K562 (cell line): Measurements from ENCODE around the gene CEBPA. TPM values are rescaled to one million over a fixed set of nuclear protein-coding genes. Genes with fewer than 3 reads are reported as not detected.

Experiments used
- ATAC-seq: fragments of 200-7000 bp; cut with Tn5 transposase; 3 replicates; pipeline ENCODE4 v1.9.1; 2020; ENCODE audit warnings: moderate library complexity
- BruUV-seq: library from RNA; stranded (reverse); fragments of 400-500 nt; replicated peaks from 2 replicates; lab custom pipeline; 2021; lab: Mats Ljungman, UMichigan
- CTCF ChIA-PET: fragments of 300-600 bp; formaldehyde crosslinking; extraction: SDS; loops from one replicate; lab custom pipeline; 2021; ENCODE audit warnings: low intra/inter-chr PET ratio; lab: Yijun Ruan, JAX
- POLR2A ChIA-PET: fragments of 300-600, 350-650 bp; sonication (Branson Sonifier 250); formaldehyde crosslinking; extraction: SDS; loops from one replicate; lab custom pipeline; 2021; ENCODE audit warnings: antibody characterized with exemption, inconsistent platforms; lab: Yijun Ruan, JAX
- DNase-seq, 4 experiments: peaks; one replicate each; pipeline versions ENCODE4 v3.0.0 to v3.0.0-alpha.2; 2011 to 2018; ENCODE audit warnings: low spot score in 3 of 4, mixed read lengths in 3 of 4; ENCODE audit errors: extremely low read depth in 1 of 4
- FAIRE-seq: peaks from 2 replicates; lab custom pipeline; 2011; peaks lifted over from hg19 to GRCh38; lab: Jason Lieb, UNC
- H2AFZ ChIP-seq: 2 replicates; pipeline ENCODE4 v1.6.0; 2011; ENCODE audit warnings: low read depth, low read length, control low read depth, inconsistent platforms
- H3K27ac ChIP-seq: fragments of 200-600 bp; 3 replicates; pipeline ENCODE4 v1.8.0; 2011; ENCODE audit warnings: low read depth, mild to moderate bottlenecking, control low read depth, inconsistent platforms, low read length, moderate library complexity, mixed read lengths; ENCODE audit errors: extremely low read depth
- H3K27me3 ChIP-seq, 2 experiments: fragments of 300-600 bp in 1 of 2; 2 replicates in 1 of 2; 3 replicates in 1 of 2; pipeline versions ENCODE4 v1.6.0 to v1.8.0; 2011; ENCODE audit warnings: inconsistent platforms in 2 of 2, low read length in 2 of 2, mild to moderate bottlenecking in 1 of 2, mixed read lengths in 1 of 2, moderate library complexity in 1 of 2; ENCODE audit not compliant: control insufficient read depth in 2 of 2, insufficient read depth in 2 of 2
- H3K36me3 ChIP-seq: fragments of 300-600 bp; 3 replicates; pipeline ENCODE4 v1.8.0; 2011; ENCODE audit warnings: mild to moderate bottlenecking, low read length, inconsistent platforms; ENCODE audit not compliant: control insufficient read depth, insufficient read depth
- H3K4me1 ChIP-seq, 2 experiments: fragments of 200-600 bp in 1 of 2; replicated peaks in 1 of 2; 2 replicates in 1 of 2; 3 replicates in 1 of 2; pipeline versions ENCODE4 v1.5.1 to v1.8.0; 2011; ENCODE audit warnings: inconsistent platforms in 2 of 2, low read length in 2 of 2, mild to moderate bottlenecking in 1 of 2, mixed read lengths in 1 of 2, moderate library complexity in 1 of 2; ENCODE audit not compliant: control insufficient read depth in 2 of 2, insufficient read depth in 2 of 2
- H3K4me2 ChIP-seq: 2 replicates; pipeline ENCODE4 v1.6.1; 2011; ENCODE audit warnings: low read length, control low read depth, inconsistent platforms, mixed read lengths; ENCODE audit not compliant: insufficient read depth
- H3K4me3 ChIP-seq: fragments of 200-600 bp; sonication (generic), shearing (Covaris generic); 2 replicates; pipeline ENCODE4 v1.5.1; 2016; ENCODE audit warnings: control low read depth, inconsistent platforms
- H3K79me2 ChIP-seq: fragments of 200-600 bp; 3 replicates; pipeline ENCODE4 v1.8.0; 2011; ENCODE audit warnings: low read length, inconsistent platforms; ENCODE audit not compliant: control insufficient read depth, insufficient read depth
- H3K9ac ChIP-seq, 2 experiments: 2 replicates each; pipeline versions ENCODE4 v1.6.0 to v1.6.1; 2011; ENCODE audit warnings: low read depth in 2 of 2, low read length in 2 of 2, control low read depth in 1 of 2, inconsistent platforms in 1 of 2, mild to moderate bottlenecking in 1 of 2, mixed read lengths in 1 of 2; ENCODE audit not compliant: insufficient read depth in 1 of 2
- H3K9me1 ChIP-seq: one replicate; pipeline ENCODE4 v1.6.0; 2011; ENCODE audit warnings: inconsistent platforms, mild to moderate bottlenecking, low read length, moderate library complexity; ENCODE audit not compliant: control insufficient read depth, insufficient read depth
- H3K9me3 ChIP-seq: replicated peaks from 2 replicates; pipeline ENCODE4 v1.5.1; 2011; ENCODE audit warnings: low read depth, low read length, inconsistent platforms; ENCODE audit not compliant: control insufficient read depth, insufficient read depth
- H4K20me1 ChIP-seq: replicated peaks from 2 replicates; pipeline ENCODE4 v1.6.1; 2011; ENCODE audit warnings: low read length, inconsistent platforms, mixed read lengths; ENCODE audit not compliant: control insufficient read depth, insufficient read depth
- ATF1 ChIP-seq, 2 experiments: fragments of 450-650 bp in 1 of 2; IDR thresholded peaks; 2 replicates each; pipeline ENCODE4 v1.6.1; 2016; ENCODE audit warnings: missing compliant biosample characterization in 1 of 2, missing genetic modification characterization in 1 of 2
- CEBPG ChIP-seq, 3 experiments: fragments of 200-800 bp in 1 of 3; sonication (Bioruptor generic) in 1 of 3; sonication (generic) in 1 of 3; formaldehyde crosslinking in 1 of 3; IDR thresholded peaks in 2 of 3; conservative IDR thresholded peaks in 1 of 3; 2 replicates each; pipeline versions ENCODE4 v1.6.1 to v1.8.0; 2016 to 2022; ENCODE audit warnings: missing compliant biosample characterization in 2 of 3, missing genetic modification characterization in 2 of 3, mild to moderate bottlenecking in 1 of 3, missing genetic modification reagents in 1 of 3
- JUNB ChIP-seq: fragments of 450-650 bp; formaldehyde crosslinking; conservative IDR thresholded peaks from 2 replicates; pipeline ENCODE4 v1.4.0; 2020; ENCODE audit warnings: mild to moderate bottlenecking
- MCM3 ChIP-seq: fragments of 450-650 bp; IDR thresholded peaks from 2 replicates; pipeline ENCODE4 v1.6.1; 2016
- SAFB2 ChIP-seq: fragments of 200-400 bp; formaldehyde crosslinking; IDR thresholded peaks from 2 replicates; pipeline ENCODE4 v1.6.1; 2018; ENCODE audit warnings: borderline replicate concordance, low read length, low read depth, moderate library complexity; ENCODE audit not compliant: severe bottlenecking
- ZNF146 ChIP-seq: IDR thresholded peaks from one replicate; pipeline ENCODE4 v1.6.1; 2018; ENCODE audit warnings: missing compliant biosample characterization; ENCODE audit not compliant: unreplicated experiment
- ZNF282 ChIP-seq: sonication (generic); formaldehyde crosslinking; IDR thresholded peaks from 2 replicates; pipeline ENCODE4 v1.8.1; 2023; ENCODE audit warnings: missing genetic modification reagents
- WGBS: fragments of 100-300 bp; shearing (Covaris generic); methylation state at CpG from one replicate; pipeline ENCODE4 v1.1.6; 2016; ENCODE audit warnings: low coverage, mixed read lengths; ENCODE audit not compliant: insufficient coverage; ENCODE audit errors: missing lambda C conversion rate; 5-methylcytosine and 5-hydroxymethylcytosine counted together
- in situ Hi-C: fragments of 300-500 bp; cut with MboI; formaldehyde crosslinking; loops from 4 replicates; pipeline ENCODE4 v1.15.0; 2018; ENCODE audit warnings: inconsistent platforms, mixed read lengths
- intact Hi-C: fragments of 100-400 bp; cut with micrococcal nuclease; formaldehyde crosslinking; loops from 2 replicates; pipeline ENCODE4 v1.14.2; 2022
- polyA plus RNA-seq, 8 experiments: library from polyadenylated mRNA; depleted of rRNA in 4 of 8; stranded (reverse) in 5 of 8; unstranded in 3 of 8; fragments of >200 nt; fragmentation: Nextera tagmentation in 2 of 8; fragmentation: Illumina TruSeq in 1 of 8; extraction: Ambion mirVana in 2 of 8; extraction: Trizol in 1 of 8; gene quantifications; 2 replicates each; pipeline versions ENCODE4 v1.2.1 to v1.2.3, GENCODE V29; 2011 to 2014; ENCODE audit warnings: inconsistent platforms in 1 of 8, missing spikeins in 1 of 8
- total RNA-seq, 7 experiments: library from RNA; depleted of rRNA in 6 of 7; stranded (reverse); fragments of >200 nt in 6 of 7; fragmentation: Illumina TruSeq in 2 of 7; extraction: Trizol in 2 of 7; gene quantifications; 2 replicates each; pipeline versions ENCODE4 v1.2.1 to v1.2.3, GENCODE V29; 2011 to 2021; ENCODE audit warnings: low replicate concordance in 1 of 7
- TF ChIP-seq, protein P1 (sequence below): IDR thresholded peaks from 3 replicates; pipeline ENCODE4 v1.6.1; 2011; ENCODE audit warnings: borderline replicate concordance, mild to moderate bottlenecking, moderate library complexity; ENCODE audit not compliant: insufficient read length; ENCODE audit errors: extremely low read depth
- TF ChIP-seq, protein P2 (sequence below): sonication (generic); formaldehyde crosslinking; IDR thresholded peaks from 2 replicates; pipeline ENCODE4 v1.8.0; 2022; ENCODE audit warnings: mild to moderate bottlenecking, low read depth, missing genetic modification reagents

CEBPA gene
- total and polyA plus RNA-seq, 9 of the 15 experiments (the other 6 are each of a cell fraction or from before 2014, with no cell fraction given): 0.03 to 0.59 (median 0.15) TPM; not detected in 2

DNA sequence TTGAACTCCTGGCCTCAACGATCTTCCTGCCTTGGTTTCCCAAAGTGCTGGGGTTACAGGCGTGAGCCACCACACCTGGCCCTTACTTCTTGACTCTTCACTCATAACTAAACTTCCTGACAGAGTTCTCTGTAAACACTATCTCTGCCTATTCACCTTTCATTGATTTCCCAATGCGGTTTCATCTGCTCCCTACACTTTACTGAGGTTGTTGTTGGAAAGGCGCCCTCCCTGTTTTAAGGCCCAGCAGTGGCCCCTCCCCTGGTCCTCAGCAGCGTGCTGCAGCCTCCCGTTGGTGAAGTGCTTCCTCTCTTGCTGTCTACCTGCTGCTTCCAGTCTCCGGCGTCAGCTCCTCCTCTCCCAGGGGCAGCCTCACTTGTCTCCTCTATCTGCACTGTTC is 26.7 kb upstream of the CEBPA start:
- no peaks in the 10 kb centered on the region for H3K9me3 ChIP-seq
- H3K27ac ChIP-seq: no peak overlapping the region
- FAIRE-seq: no peak
- ATAC-seq: no peak
- ChIA-PET POLR2A (interaction anchor here (0.5 kb wide), 1 partner anchor 110 kb away, joined by 3 read pairs; no protein-coding TSS in a partner anchor), CTCF (no interaction called here)
- TF ChIP-seq, protein P1, sequence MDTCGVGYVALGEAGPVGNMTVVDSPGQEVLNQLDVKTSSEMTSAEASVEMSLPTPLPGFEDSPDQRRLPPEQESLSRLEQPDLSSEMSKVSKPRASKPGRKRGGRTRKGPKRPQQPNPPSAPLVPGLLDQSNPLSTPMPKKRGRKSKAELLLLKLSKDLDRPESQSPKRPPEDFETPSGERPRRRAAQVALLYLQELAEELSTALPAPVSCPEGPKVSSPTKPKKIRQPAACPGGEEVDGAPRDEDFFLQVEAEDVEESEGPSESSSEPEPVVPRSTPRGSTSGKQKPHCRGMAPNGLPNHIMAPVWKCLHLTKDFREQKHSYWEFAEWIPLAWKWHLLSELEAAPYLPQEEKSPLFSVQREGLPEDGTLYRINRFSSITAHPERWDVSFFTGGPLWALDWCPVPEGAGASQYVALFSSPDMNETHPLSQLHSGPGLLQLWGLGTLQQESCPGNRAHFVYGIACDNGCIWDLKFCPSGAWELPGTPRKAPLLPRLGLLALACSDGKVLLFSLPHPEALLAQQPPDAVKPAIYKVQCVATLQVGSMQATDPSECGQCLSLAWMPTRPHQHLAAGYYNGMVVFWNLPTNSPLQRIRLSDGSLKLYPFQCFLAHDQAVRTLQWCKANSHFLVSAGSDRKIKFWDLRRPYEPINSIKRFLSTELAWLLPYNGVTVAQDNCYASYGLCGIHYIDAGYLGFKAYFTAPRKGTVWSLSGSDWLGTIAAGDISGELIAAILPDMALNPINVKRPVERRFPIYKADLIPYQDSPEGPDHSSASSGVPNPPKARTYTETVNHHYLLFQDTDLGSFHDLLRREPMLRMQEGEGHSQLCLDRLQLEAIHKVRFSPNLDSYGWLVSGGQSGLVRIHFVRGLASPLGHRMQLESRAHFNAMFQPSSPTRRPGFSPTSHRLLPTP: no peak
- no peak for TF ChIP-seq CEBPG (CRISPR knock-in tag; IDR thresholded peaks at IDR 0.05)
- TF ChIP-seq CEBPG (tag; conservative IDR thresholded peaks at IDR 0.05 in 1 of 2, IDR thresholded peaks at IDR 0.05 in 1 of 2): no peak
- TF ChIP-seq, protein P2, sequence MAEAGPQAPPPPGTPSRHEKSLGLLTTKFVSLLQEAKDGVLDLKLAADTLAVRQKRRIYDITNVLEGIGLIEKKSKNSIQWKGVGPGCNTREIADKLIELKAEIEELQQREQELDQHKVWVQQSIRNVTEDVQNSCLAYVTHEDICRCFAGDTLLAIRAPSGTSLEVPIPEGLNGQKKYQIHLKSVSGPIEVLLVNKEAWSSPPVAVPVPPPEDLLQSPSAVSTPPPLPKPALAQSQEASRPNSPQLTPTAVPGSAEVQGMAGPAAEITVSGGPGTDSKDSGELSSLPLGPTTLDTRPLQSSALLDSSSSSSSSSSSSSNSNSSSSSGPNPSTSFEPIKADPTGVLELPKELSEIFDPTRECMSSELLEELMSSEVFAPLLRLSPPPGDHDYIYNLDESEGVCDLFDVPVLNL (CRISPR knock-in tag): no peak
- TF ChIP-seq ZNF282 (CRISPR knock-in tag): no peak
- TF ChIP-seq JUNB (CRISPR knock-in tag): no peak
- TF ChIP-seq ZNF146 (CRISPR knock-in tag): no peak
- no peak for TF ChIP-seq SAFB2
- no peak for TF ChIP-seq ATF1 (CRISPR knock-in tag; IDR thresholded peaks at IDR 0.05)
- no peak for TF ChIP-seq ATF1 (tag; IDR thresholded peaks at IDR 0.05)
- no peak for TF ChIP-seq MCM3
- no peaks in the 10 kb centered on the region for H4K20me1 ChIP-seq
- intact Hi-C loops (no loop called here), in situ Hi-C loops (no loop called here)
- H3K27me3 ChIP-seq: peaks cover 5 to 15% of the 10 kb centered on the region in 2 experiments
- 3% methylated on average over 8 of the region's 8 CpGs for whole genome bisulfite sequencing
- H3K9ac ChIP-seq: no peak overlapping the region
- H3K79me2 ChIP-seq: no peaks in the 10 kb centered on the region
- no peak overlapping the region for H3K4me2 ChIP-seq
- no peak for DNase-seq
- no peaks in the 10 kb centered on the region for H3K36me3 ChIP-seq
- no peaks in the 10 kb centered on the region for H3K4me1 ChIP-seq
- BruUV-seq: no TSS peak
- H3K4me3 ChIP-seq: no peak overlapping the region
- H3K9me1 ChIP-seq: no peaks in the 10 kb centered on the region
- H2AFZ ChIP-seq: no peak overlapping the region
